Gastroesophageal sphincter (tissue), 4 donors: ENCODE results near the gene AAK1. TPM values are rescaled to one million over a fixed set of nuclear protein-coding genes. Genes with fewer than 3 reads are reported as not detected.

Experiments used
- ATAC-seq: fragments of 150-250 bp; one replicate; pipeline ENCODE4 v1.9.1; 2016; ENCODE audit warnings: mild to moderate bottlenecking, moderate library complexity
- H3K27ac ChIP-seq, 4 donors: fragments of 200-600 bp; sonication (generic) in 3 of 4; 1 replicate in 3 of 4; 2 replicates in 1 of 4; pipeline ENCODE4 v1.5.1; 2016 to 2019
- H3K27me3 ChIP-seq: fragments of 200-600 bp; sonication (generic); one replicate; pipeline ENCODE4 v1.5.1; 2019
- H3K36me3 ChIP-seq, 2 donors: fragments of 200-600 bp; sonication (generic); one replicate each; pipeline ENCODE4 v1.5.1; 2019; ENCODE audit warnings: control low read depth in 1 of 2
- H3K4me1 ChIP-seq, 3 donors: fragments of 200-600 bp; sonication (generic); 1 replicate in 2 of 3; 2 replicates in 1 of 3; pipeline ENCODE4 v1.5.1; 2016 to 2019; ENCODE audit warnings: control low read depth in 2 of 3
- H3K4me3 ChIP-seq, 2 donors: fragments of 200-600 bp; sonication (generic); one replicate each; pipeline ENCODE4 v1.5.1; 2019; ENCODE audit warnings: mild to moderate bottlenecking in 1 of 2, moderate library complexity in 1 of 2
- H3K9me3 ChIP-seq, 3 donors: fragments of 200-600 bp; sonication (generic); one replicate each; pipeline ENCODE4 v1.5.1; 2017 to 2019; ENCODE audit warnings: control low read depth in 2 of 3
- EP300 ChIP-seq: sonication (generic); formaldehyde crosslinking; IDR thresholded peaks from one replicate; pipeline ENCODE4 v1.6.1; 2017; ENCODE audit warnings: antibody characterized with exemption, mild to moderate bottlenecking
- POLR2A ChIP-seq, 2 donors: fragments of 450-650 bp; IDR thresholded peaks; one replicate each; pipeline ENCODE4 v1.6.1; 2017; ENCODE audit warnings: antibody characterized with exemption in 2 of 2, mild to moderate bottlenecking in 2 of 2, moderate library complexity in 1 of 2
- POLR2AphosphoS5 ChIP-seq: sonication (generic); formaldehyde crosslinking; IDR thresholded peaks from one replicate; pipeline ENCODE4 v1.6.1; 2017; ENCODE audit warnings: antibody characterized with exemption
- WGBS, 2 donors: methylation state at CpG; one replicate each; pipeline ENCODE4 v1.1.5; 2018; ENCODE audit warnings: low coverage in 1 of 2; 5-methylcytosine and 5-hydroxymethylcytosine counted together
- total RNA-seq, 4 donors: library from RNA; depleted of rRNA; stranded (reverse); fragments of >200 nt; gene quantifications; one replicate each; pipeline ENCODE4 v1.1.0, GENCODE V29; 2016
- TF ChIP-seq, protein P1 (sequence below), 4 experiments: fragments of 200-600 bp in 2 of 4; fragments of 450-650 bp in 2 of 4; sonication (generic) in 1 of 4; IDR thresholded peaks; one replicate each; pipeline ENCODE4 v1.5.1; 2017 to 2019; ENCODE audit warnings: antibody characterized with exemption in 4 of 4, mild to moderate bottlenecking in 2 of 4, moderate library complexity in 2 of 4

Gene AAK1
- total RNA-seq, 4 donors from 2014 or later = 32.3 to 55.9 (median 49.6) TPM

DNA sequence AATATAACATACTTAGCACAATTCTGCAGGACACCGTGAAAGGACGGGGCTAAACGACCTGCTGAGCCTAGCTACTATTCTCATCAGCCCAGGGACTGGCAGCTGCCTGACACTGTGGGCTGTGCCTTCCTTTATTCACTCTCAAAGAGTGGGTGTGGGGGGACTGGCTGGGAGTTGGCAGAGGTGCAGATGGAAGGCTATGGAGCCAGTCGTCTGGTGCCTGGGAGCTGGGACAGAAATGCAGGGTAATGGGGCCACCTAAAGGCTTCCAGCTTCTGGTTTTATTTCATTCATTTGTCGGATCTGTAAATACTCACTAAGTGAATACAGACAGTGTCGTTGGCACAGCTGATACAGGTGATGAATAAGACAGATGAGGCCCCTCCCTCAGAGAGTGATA, 150.3 kb downstream of the AAK1 start:
- ATAC-seq = no peak
- Histone ChIP-seq H3K9me3 (no peaks in the 10 kb centered on the region), H3K27me3 (no peaks in the 10 kb centered on the region), H3K27ac (no peak overlapping the region), H3K4me3 (no peak overlapping the region), H3K36me3 (peaks cover 0 to 49% of the 10 kb centered on the region in 2 donors), H3K4me1 (peaks cover 0 to 8% (median 0%) of the 10 kb centered on the region in 3 donors)
- WGBS, 2 donors = 45 to 58% methylated on average over 3 to 6 of the region's 6 CpGs
- no peak for TF ChIP-seq POLR2A (IDR thresholded peaks at IDR 0.05)

DNA sequence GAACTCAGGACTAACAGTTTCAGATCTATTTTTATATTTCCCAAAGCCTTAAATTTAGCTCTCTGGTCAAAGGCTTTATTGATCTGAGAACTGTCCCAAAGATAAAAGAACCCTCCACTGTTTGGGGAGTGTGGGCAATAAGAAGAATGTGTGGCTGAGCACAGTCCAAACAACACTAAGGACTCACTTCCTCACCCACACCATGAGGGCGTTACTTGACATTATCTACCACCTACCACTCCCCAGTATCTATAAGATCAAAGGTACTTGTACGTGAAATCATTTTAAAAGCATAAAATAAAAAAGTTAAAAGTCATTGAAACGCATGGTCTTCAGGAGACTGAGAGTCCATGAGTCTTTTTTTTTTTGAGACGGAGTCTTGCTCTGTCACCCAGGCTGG, 151.7 kb downstream of the AAK1 start:
- TF ChIP-seq, protein P1, sequence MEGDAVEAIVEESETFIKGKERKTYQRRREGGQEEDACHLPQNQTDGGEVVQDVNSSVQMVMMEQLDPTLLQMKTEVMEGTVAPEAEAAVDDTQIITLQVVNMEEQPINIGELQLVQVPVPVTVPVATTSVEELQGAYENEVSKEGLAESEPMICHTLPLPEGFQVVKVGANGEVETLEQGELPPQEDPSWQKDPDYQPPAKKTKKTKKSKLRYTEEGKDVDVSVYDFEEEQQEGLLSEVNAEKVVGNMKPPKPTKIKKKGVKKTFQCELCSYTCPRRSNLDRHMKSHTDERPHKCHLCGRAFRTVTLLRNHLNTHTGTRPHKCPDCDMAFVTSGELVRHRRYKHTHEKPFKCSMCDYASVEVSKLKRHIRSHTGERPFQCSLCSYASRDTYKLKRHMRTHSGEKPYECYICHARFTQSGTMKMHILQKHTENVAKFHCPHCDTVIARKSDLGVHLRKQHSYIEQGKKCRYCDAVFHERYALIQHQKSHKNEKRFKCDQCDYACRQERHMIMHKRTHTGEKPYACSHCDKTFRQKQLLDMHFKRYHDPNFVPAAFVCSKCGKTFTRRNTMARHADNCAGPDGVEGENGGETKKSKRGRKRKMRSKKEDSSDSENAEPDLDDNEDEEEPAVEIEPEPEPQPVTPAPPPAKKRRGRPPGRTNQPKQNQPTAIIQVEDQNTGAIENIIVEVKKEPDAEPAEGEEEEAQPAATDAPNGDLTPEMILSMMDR (IDR thresholded peaks at IDR 0.05) = no peak
- no peak for TF ChIP-seq POLR2A (IDR thresholded peaks at IDR 0.05)
- no peak for TF ChIP-seq POLR2AphosphoS5
- no peak for TF ChIP-seq EP300
- Histone ChIP-seq H3K27me3 (no peaks in the 10 kb centered on the region), H3K27ac (no peak overlapping the region), H3K4me3 (no peak overlapping the region), H3K4me1 (peaks cover 0 to 8% (median 0%) of the 10 kb centered on the region in 3 donors), H3K36me3 (peaks cover 0 to 51% of the 10 kb centered on the region in 2 donors), H3K9me3 (no peaks in the 10 kb centered on the region)
- WGBS, 2 donors = 93 to 98% methylated on average over 3 to 4 of the region's 4 CpGs
- ATAC-seq = no peak

DNA sequence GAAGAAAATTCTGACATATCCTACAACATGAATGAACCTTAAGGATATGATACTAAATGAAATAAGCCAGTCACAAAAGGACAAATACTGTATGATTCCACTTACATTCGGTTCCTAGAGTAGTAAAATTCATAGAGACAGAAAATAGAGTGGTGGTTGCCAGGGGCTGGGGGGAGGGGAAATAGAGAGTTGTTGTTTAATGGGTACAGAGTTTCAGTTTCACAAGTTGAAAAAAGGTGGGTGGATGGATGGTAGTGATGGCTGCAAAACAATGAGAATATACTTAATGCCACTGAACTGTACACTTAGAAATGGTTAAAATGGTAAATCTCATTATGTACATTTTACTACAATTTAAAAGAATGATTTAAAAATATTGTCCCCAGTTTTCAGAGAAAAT, 153.1 kb downstream of the AAK1 start:
- 67 to 88% methylated on average over 1 of the region's 1 CpG for WGBS, 2 donors
- no peak for ATAC-seq
- no peak overlapping the region for H3K4me3 ChIP-seq
- H3K27ac ChIP-seq = no peak overlapping the region
- H3K9me3 ChIP-seq = no peaks in the 10 kb centered on the region
- H3K27me3 ChIP-seq = no peaks in the 10 kb centered on the region
- peaks cover 0 to 8% (median 0%) of the 10 kb centered on the region in 3 donors for H3K4me1 ChIP-seq
- H3K36me3 ChIP-seq = peaks cover 0 to 57% of the 10 kb centered on the region in 2 donors
- TF ChIP-seq EP300 = no peak

DNA sequence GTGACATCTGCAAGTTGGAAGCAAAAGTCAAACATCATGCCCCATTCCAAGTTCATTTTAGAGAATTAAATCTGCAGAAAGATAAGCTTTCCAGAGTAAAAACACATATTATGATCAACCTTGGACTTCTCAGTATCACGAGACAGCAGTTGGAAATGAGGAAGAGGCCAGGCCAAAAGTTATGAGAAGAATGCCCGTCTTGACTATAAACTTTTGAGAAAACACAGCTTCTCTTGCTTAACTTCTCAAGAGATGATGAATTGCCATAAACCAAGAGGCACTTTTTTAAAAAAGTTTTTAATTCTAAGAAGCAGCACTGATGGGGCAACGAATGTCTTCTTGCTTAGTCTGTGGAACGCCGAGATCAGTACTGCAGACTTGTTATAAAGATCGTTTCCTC, 153.7 kb downstream of the AAK1 start:
- 69 to 75% methylated on average over 6 of the region's 6 CpGs for WGBS, 2 donors
- ATAC-seq = peak; percentile 43
- H3K4me1 ChIP-seq = peaks cover 0 to 8% (median 0%) of the 10 kb centered on the region in 3 donors
- no peaks in the 10 kb centered on the region for H3K27me3 ChIP-seq
- no peak overlapping the region for H3K4me3 ChIP-seq
- H3K27ac ChIP-seq = no peak overlapping the region
- no peaks in the 10 kb centered on the region for H3K9me3 ChIP-seq
- TF ChIP-seq POLR2AphosphoS5 (peak; percentile 37), EP300 (no peak)
- H3K36me3 ChIP-seq = peaks cover 0 to 52% of the 10 kb centered on the region in 2 donors

DNA sequence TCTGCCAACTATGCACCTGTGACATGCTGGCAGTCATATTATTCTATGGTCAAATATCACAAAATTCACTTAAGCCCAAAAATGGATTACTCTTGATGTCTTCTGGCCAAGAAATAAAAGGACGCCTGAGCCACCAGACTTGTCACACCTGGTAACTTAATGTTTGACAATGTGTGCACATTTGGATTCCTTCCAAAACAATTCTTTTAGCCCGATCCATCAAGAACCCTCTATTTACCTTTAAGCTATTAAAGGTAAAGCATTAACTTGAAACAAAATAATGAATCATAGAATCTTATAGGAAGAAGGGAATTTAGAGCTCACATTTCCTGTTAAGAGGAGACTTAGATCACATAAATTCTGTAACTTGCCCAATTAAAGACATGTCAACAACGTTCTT, 159.8 kb downstream of the AAK1 start:
- Histone ChIP-seq H3K4me3 (no peak overlapping the region), H3K4me1 (no peaks in the 10 kb centered on the region), H3K9me3 (no peaks in the 10 kb centered on the region), H3K36me3 (peaks cover 0 to 63% of the 10 kb centered on the region in 2 donors), H3K27me3 (no peaks in the 10 kb centered on the region), H3K27ac (no peak overlapping the region)
- TF ChIP-seq, protein P1 (IDR thresholded peaks at IDR 0.05) = no peak
- TF ChIP-seq EP300 = no peak
- TF ChIP-seq POLR2A (IDR thresholded peaks at IDR 0.05) = no peak
- TF ChIP-seq POLR2AphosphoS5 = no peak
- no peak for ATAC-seq
- WGBS, 2 donors = 53 to 63% methylated on average over 2 to 3 of the region's 3 CpGs

DNA sequence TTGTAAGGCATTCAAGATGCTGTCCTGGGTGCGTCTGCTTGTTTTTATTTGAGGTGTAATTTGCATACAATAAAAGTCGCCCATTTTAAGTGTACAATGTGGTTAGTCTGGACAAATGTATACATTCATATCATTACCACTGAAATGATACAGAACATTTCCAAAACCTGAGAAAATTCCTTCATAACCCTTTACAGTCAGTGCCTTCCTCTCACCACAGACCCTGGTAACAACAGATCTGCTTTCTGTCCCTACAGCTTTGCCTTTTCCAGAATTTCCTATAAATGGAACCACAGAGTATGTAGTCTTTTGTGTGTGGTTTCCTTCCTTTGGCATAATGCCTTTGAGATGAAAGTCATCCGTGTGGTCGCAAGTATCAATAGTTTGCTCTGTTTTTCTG, 160.5 kb downstream of the AAK1 start:
- WGBS, 2 donors = 78 to 86% methylated on average over 4 of the region's 4 CpGs
- no peak for TF ChIP-seq POLR2AphosphoS5
- no peak for TF ChIP-seq EP300
- TF ChIP-seq, protein P1 (IDR thresholded peaks at IDR 0.05) = no peak
- no peak for TF ChIP-seq POLR2A (IDR thresholded peaks at IDR 0.05)
- Histone ChIP-seq H3K4me3 (no peak overlapping the region), H3K9me3 (no peaks in the 10 kb centered on the region), H3K4me1 (no peaks in the 10 kb centered on the region), H3K27ac (no peak overlapping the region), H3K36me3 (peaks cover 0 to 69% of the 10 kb centered on the region in 2 donors), H3K27me3 (no peaks in the 10 kb centered on the region)
- ATAC-seq = no peak
